Psoas muscle (tissue), 8 donors: ENCODE data around the gene BMPER. TPM values are rescaled to one million over a fixed set of nuclear protein-coding genes. Genes with fewer than 3 reads are reported as not detected.

Experiments used
- ATAC-seq, 4 donors: fragments of 200-7000 bp; cut with Tn5 transposase; one replicate each; pipeline ENCODE4 v1.9.1; 2020; ENCODE audit warnings: moderate library complexity in 3 of 4, mild to moderate bottlenecking in 2 of 4
- DNase-seq, 2 donors: peaks; one replicate each; pipeline ENCODE4 v3.0.0-alpha.2; 2020
- H3K27ac ChIP-seq: fragments of 200-600 bp; one replicate; pipeline ENCODE4 v1.8.0; 2022
- H3K27me3 ChIP-seq, 3 donors: fragments of 200-600 bp in 1 of 3; one replicate each; pipeline versions ENCODE4 v1.6.1 to v1.8.0; 2013 to 2022; ENCODE audit warnings: low read length in 2 of 3, mild to moderate bottlenecking in 2 of 3, moderate library complexity in 1 of 3; ENCODE audit not compliant: insufficient read depth in 3 of 3
- H3K36me3 ChIP-seq, 2 donors: fragments of 200-600 bp in 1 of 2; one replicate each; pipeline versions ENCODE4 v1.6.1 to v1.8.0; 2013 to 2022; ENCODE audit warnings: low read depth in 1 of 2, mild to moderate bottlenecking in 1 of 2, moderate library complexity in 1 of 2; ENCODE audit not compliant: insufficient read depth in 1 of 2
- H3K4me1 ChIP-seq: fragments of 200-600 bp; one replicate; pipeline ENCODE4 v1.8.0; 2022
- H3K4me3 ChIP-seq: fragments of 200-600 bp; one replicate; pipeline ENCODE4 v1.8.0; 2022; ENCODE audit warnings: mild to moderate bottlenecking
- H3K9me3 ChIP-seq: fragments of 200-600 bp; one replicate; pipeline ENCODE4 v1.8.0; 2022
- CTCF ChIP-seq: fragments of 200-600 bp; IDR thresholded peaks from one replicate; pipeline ENCODE4 v1.8.0; 2022; ENCODE audit warnings: antibody characterized with exemption
- WGBS, 3 donors: extraction: QIAGEN DNeasy Blood & Tissue Kit; methylation state at CpG; one replicate each; pipeline versions ENCODE4 v1.1.6 to v1.1.7; 2013; 5-methylcytosine and 5-hydroxymethylcytosine counted together
- intact Hi-C, 2 donors: fragments of 100-400 bp; cut with DNase I; formaldehyde crosslinking; loops; one replicate each; pipeline versions ENCODE4 v1.11.0 to v1.14.2; 2022
- polyA plus RNA-seq, 3 donors: library from polyadenylated mRNA; stranded (reverse); fragments of 200-250 nt; gene quantifications; one replicate each; pipeline ENCODE4 v1.2.3, GENCODE V29; 2013
- total RNA-seq, 4 donors: library from RNA; stranded (reverse); fragmentation: NEBNext Ultra II Directional in 2 of 4; extraction: Animal tissue kit (Norgen Biotek cat#: 25700) in 2 of 4; gene quantifications; one replicate each; pipeline versions ENCODE4 v1.2.1 to v1.2.4, GENCODE V29; 2021 to 2023
- donor health status: healthy with polysubstance abuse.
- donor health status: DM: no; HTN: no; CAD: no; lungs with moderate emphysema.
- donor health status: Bipolar disorder and iron deficiency.
- donor health status: healthy.
- donor health status: DM: yes; HTN: yes; CAD: no.
- donor health status: DM: no; HTN: no; CAD: no.
- donor health status: DM: no; HTN: no; CAD: no.
- donor health status: DM: yes; HTN: yes; CAD: no.

Gene BMPER
- total and polyA plus RNA-seq, 7 donors, result 1.0 to 7.6 (median 2.4) TPM

- DNase-seq (no peak), ATAC-seq (no peak)
- Histone ChIP-seq H3K9me3 (no peaks in the 10 kb centered on the region), H3K36me3 (no peaks in the 10 kb centered on the region), H3K4me3 (no peak overlapping the region), H3K27me3 (no peaks in the 10 kb centered on the region), H3K27ac (no peak overlapping the region), H3K4me1 (no peaks in the 10 kb centered on the region)
- intact Hi-C loops, result no loop called here
- no peak for TF ChIP-seq CTCF
- 77 to 83% (median 79%) methylated on average over 4 of the region's 4 CpGs for WGBS, 3 donors
Observed at GRCh38 chr7:34026481-34027190, 121.3 kb downstream of the BMPER start.

GRCh38 chr7:34031156-34031555 lies 125.8 kb downstream of the BMPER start:
- WGBS, 3 donors, result 76 to 92% (median 86%) methylated on average over 2 of the region's 2 CpGs
- H3K4me3 ChIP-seq, result no peak overlapping the region
- no peaks in the 10 kb centered on the region for H3K9me3 ChIP-seq
- ATAC-seq (no peak), DNase-seq (no peak)
- no peaks in the 10 kb centered on the region for H3K27me3 ChIP-seq
- H3K4me1 ChIP-seq, result no peaks in the 10 kb centered on the region
- H3K27ac ChIP-seq, result no peak overlapping the region
- TF ChIP-seq CTCF, result no peak
- intact Hi-C loops, result no loop called here
- no peaks in the 10 kb centered on the region for H3K36me3 ChIP-seq

- Histone ChIP-seq H3K36me3 (no peaks in the 10 kb centered on the region), H3K9me3 (no peaks in the 10 kb centered on the region), H3K27ac (no peak overlapping the region), H3K27me3 (no peaks in the 10 kb centered on the region), H3K4me3 (no peak overlapping the region), H3K4me1 (no peaks in the 10 kb centered on the region)
- no peak for TF ChIP-seq CTCF
- intact Hi-C loops, result no loop called here
- DNase-seq, result no peak
- ATAC-seq, result no peak
- WGBS, 3 donors, result 67 to 80% (median 71%) methylated on average over 1 of the region's 1 CpG
Observed at GRCh38 chr7:34034728-34035127, 129.4 kb downstream of the BMPER start.

GRCh38 chr7:34036051-34036920 lies 130.9 kb downstream of the BMPER start:
- Histone ChIP-seq H3K4me3 (no peak overlapping the region), H3K36me3 (no peaks in the 10 kb centered on the region), H3K27ac (no peak overlapping the region), H3K4me1 (no peaks in the 10 kb centered on the region), H3K27me3 (no peaks in the 10 kb centered on the region), H3K9me3 (no peaks in the 10 kb centered on the region)
- no peak for TF ChIP-seq CTCF
- DNase-seq (peak in 1 of 2 donors; percentile 20), ATAC-seq (no peak)
- 67 to 70% (median 68%) methylated on average over 8 of the region's 8 CpGs for WGBS, 3 donors
- intact Hi-C loops, result no loop called here
